GM18873 (cell line): Measurements from ENCODE around the gene ARMC8.

Source experiments
- ATAC-seq: cut with Tn5 transposase; IDR thresholded peaks from one replicate; pipeline ENCODE4 v1.9.1; 2021; ENCODE audit warnings: mild to moderate bottlenecking, moderate library complexity, moderate number of reproducible peaks; ENCODE audit not compliant: unreplicated experiment, low FRiP score

Gene ARMC8

DNA sequence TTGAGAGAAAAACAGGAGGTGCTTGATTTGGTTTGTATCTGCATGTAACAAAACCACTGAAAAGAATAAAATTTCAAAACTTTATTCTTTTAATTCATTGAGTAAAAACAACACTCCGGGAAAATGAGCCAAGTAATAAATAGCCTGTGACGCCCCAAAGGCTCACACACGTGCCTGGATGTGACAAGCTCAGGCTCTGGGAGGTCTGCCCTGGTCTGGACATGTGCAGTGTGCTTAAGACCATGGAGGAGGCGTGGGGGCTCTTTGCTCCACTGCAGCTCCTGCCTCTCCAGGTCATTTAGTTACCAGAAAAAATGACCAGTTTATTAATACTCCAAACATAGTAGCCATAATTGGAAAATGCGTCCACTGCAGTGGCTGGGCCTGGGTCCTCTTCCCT is 151.1 kb downstream of the ARMC8 start:
- no peak for ATAC-seq

GRCh38 chr3:138338811-138339210 is 151.7 kb downstream of the ARMC8 start:
- ATAC-seq: no peak

- ATAC-seq: no peak
Measured at GRCh38 chr3:138340511-138340910, 153.4 kb downstream of the ARMC8 start.

- ATAC-seq: no peak
Measured at GRCh38 chr3:138344754-138345153, 157.7 kb downstream of the ARMC8 start.
